ENCODE data around the gene SND1.
"Not testable (repeated sequence)": the region's sequence is repeated elsewhere in the genome, so short reads cannot be mapped to it uniquely, and the experiment has no call there.

The SND1 gene

DNA sequence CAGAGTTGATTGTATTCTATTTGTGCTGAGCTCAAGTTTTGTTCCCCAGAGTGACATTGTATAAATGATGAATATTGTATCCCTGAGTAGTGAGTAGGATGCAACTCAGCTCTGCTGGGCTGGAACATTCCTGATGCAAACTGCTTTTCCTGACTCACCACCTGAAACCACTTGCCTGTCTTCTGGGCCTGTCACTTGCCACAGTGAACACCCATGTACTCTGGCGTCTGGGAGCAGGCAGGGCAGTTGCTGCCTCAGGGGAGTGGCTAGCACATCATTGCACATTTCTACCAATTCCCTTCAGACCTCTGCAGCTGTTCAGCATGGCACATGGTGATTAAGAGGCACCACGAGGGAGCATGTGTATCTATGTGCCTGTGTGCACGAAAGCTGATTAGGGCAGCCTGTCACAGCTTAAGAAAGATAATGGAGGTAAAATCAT is 157.3 kb downstream of the SND1 start:
- peak; percentile 59 for DNase-seq

DNA sequence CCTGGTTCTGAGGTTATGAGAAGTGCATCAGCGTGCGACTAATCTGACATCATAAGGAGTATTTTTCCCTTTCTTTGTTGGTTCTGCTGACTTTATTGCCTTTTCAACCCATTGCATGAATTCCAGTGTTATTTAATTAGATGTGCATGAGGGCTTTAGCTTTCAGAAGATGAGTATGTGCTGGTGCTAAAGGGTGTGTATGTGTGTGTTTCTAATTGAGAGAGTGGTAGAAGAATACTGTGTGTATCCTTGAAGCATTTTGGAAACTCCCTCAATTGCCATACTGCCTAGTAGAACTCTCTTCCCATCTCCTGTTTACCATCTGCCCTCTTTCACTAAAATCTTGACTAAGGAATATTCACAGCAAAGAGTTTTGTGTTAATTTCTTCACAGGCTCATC is 158.1 kb downstream of the SND1 start:
- no peak for DNase-seq

GRCh38 chr7:127810696-127811660 is 159.0 kb downstream of the SND1 start:
- no peak for DNase-seq

DNA sequence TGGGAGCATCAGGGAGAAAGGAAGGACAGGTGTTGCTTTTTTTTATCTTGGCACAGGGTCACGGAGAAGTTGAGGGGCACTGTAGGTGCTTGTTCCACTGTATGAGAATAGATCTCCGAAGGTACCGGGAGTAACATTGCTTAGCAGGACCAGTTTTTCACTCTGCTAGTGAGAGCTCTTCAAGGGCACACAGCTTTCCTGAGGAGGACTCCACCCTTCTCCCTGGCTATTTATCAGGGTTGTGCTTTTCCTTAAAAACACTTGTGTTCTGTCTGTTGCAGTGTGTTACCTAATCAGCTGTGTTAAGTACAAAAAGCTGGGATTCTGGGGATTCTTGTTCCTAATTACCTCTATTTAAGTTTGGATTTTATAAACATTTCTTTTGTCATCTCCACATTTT is 160.5 kb downstream of the SND1 start:
- no peak for DNase-seq

DNA sequence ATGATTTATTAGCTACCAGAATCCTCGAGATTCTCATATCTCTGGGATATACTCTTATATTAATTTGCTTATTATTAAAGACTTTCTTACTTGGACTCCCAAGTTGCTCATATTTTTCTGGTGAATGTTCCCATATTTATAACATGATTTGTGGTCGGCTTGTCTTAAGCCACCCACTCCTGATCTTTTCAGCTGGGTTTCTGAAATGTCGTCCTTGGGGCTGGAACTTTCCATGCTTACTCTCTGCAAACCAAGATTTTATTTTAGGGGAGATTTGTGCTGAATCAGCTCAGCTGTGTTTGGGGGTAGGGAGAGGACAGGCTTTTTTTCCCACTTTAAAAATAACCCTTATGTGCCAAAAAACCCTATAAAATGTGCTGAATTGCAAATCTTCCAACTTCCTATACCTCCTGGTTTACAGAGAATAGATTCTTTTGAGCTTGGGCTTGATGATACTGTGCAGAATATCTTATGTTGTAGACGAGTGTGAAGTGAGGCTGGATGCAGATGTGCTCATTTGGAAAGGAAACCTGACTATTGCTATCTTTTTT is 162.1 kb downstream of the SND1 start:
- peak; percentile 28 for DNase-seq

DNA sequence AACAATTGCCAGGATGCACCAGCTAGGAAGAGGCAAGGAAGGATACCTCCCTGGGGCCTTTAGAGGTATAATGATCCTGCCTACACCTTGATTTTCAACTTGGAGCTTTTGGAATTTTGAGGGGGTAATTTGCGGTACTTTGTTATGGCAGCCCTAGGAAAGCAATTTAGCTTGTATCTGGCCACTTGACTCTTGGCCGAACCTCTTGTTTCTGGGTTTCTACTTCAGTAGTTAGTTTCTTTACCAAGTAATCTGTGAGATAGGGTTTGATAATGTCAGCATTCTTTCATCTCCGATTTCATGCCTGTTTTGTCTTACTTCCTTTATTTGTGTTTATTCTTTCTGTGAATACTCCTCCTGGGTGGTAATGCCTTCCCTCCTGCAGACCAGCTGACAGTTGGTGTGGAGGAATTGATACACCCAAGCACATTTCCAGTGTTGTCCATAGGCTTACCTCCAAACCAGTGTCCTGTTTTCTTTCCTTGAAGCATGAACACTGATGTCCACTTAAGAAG is 163.7 kb downstream of the SND1 start:
- DNase-seq = no peak

GRCh38 chr7:127816354-127817190 is 164.6 kb downstream of the SND1 start:
- no peak for DNase-seq

DNA sequence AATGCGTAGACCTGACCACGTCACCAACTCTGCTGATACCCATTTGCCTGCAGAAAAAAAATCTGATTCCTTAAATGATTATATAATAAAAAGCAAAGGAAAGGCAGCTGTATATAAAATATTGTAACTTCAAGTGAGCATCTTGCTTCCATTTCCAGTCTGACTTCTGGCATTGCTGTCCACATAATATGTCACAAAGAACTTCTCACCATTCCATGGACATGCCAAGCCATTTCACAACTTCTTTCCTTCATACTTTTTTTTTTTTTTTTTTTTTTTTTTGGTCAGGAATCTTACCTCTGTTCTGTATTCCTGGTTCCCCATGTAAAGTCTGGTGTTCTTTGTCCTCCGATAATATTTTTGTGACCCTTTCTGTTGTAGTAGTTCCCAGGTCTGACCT is 165.5 kb downstream of the SND1 start:
- DNase-seq = no peak

- DNase-seq = no peak
Measured at GRCh38 chr7:127818306-127818705, 166.3 kb downstream of the SND1 start.

DNA sequence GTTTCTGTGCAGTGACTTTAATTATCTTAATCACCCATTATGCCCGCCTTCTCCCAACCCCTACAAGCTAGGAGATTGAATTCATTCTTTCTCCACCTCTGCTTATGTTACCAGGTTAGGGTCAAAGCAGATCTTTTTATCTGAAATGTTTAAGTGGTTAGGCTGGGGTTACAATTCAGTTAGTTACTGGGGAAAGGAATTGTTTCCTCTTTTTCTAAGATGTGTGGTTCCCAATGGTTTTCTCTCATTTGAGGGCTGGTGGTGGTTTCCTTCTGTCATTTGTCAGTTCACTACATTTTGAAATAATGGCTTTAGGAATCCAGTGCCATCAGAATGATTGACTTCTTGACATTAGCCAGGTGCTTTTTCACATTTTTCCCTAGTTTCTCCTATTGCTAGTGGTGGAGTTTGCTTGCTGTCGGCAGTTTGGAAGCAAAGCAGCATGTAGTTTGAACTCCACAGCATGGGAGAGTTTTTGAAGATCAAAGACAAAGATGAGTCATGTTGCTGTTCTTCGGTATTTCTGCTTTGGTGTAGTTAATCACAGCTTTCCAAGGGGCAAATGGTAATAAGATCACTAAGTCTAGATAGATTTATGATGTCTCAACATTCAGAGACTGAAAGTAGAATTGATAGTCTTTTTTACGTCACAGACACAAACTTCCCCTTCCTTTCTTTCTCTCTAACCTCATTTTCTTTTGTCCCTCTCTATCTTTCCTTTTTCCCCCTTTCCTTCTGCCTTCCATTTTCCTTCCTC is 168.2 kb downstream of the SND1 start:
- peak; percentile 71 for DNase-seq

DNA sequence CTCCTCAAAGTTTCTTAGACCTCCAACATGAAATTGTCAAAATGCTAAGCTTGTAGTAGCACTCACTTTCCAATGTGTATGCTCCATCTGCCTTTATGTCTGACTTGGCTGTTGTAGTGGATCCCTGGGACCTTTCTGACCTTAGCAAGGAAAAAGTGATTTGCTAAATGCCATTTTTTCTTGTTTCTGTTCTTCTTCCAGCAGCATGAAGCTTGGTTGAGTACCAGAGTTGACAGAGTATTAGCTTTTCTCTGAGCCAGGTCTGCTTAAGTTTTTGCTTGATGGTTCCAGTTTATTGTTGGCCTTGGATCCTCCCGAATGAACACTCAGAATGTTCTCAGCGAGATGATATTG is 168.7 kb downstream of the SND1 start:
- no peak for DNase-seq

DNA sequence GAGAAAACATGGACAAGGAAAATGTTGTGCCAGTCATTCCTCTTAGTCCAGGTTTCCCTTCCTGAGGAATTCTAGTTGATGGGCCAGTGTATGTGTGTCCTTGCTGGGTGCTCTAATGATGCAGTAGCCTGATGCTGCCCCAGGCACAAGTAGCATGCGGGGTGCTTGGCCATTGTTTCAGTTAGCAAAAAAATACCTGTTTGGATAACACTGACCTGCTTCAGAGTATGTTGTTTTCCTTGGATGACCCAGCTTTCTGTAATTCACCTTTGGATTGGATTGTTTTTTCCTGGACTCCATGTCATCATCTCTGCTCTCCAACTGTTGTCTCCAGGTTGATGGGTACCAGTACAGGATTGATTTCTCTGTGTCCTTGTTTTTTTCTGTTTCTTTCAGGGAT is 169.2 kb downstream of the SND1 start:
- DNase-seq = no peak

DNA sequence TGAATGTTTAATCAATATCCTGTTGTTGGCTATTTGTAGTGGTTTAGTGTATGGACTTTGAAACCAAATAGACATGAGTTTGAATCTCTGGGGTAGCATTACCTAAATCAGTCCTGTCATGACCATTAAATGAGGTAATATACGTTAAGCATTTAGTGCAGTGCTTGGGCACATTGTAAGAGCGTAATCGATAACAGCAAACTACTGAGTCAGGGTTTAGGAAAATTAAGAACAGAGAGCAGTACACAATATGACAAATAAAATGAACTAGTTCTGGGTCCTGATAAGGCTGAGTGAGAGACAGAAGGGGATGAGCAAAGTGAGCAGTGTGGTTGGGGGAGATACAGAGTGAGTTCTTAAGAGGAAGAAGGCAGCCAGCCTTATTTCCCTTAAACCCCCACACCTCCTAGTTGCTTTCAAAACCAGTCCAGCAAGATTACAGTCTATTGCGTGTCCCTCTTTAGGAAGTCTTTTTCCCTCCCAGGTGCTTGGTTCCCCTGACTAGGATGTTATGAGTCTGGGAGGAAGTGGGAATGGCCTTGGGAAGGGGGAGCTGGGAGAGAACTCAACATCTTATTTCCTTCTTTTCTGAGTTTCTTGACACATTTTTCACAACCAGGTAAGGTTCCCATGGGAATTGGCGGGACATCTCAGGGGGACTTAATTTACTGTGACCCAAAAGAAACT is 171.0 kb downstream of the SND1 start:
- DNase-seq = no peak

- peak; percentile 30 for DNase-seq
Measured at GRCh38 chr7:127824682-127825081, 172.7 kb downstream of the SND1 start.

- DNase-seq = no peak
Measured at GRCh38 chr7:127828843-127829500, 177.0 kb downstream of the SND1 start.

GRCh38 chr7:127831318-127832219 is 179.6 kb downstream of the SND1 start:
- no peak for DNase-seq

DNA sequence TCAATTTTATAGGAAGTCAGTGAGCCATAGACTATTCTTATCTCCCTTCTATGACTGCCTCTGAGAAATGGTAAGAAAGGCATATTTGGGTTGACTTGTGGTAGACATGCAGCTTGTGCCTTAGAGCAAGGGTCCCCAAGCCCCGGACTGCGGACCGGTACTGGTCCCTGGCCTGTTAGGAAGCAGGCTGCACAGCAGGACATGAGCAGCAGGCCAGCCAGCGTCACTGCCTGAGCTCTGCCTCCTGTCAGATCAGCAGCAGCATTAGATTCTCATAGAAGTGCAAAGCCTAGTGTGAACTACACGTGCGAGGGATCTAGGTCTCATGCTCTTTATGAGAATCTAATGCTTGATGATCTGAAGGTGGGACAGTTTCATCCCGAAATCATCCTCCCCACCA is 180.6 kb downstream of the SND1 start:
- DNase-seq = no peak

GRCh38 chr7:127833641-127834040 is 181.6 kb downstream of the SND1 start:
- DNase-seq = peak; percentile 19

DNA sequence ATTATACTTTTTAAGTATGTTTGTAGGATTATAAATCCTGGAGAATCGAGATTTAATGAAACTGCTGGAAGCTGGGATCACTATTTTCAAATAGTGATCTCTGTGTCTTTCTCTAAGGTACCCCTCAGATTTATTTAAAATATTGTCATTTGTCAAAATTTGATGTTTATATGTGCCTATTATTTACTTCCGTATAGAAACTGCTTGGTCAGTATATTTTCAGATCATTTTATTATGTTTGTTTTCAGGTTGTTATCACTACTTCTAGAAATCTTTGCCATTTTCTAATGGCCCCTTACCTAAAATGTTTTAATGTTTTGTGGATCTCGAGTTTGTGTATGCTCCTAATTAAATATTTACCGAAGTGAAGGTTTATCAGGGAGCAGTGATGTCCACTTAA is 183.7 kb downstream of the SND1 start:
- DNase-seq = no peak

- not testable (repeated sequence) for DNase-seq
Measured at GRCh38 chr7:127837816-127838410, 185.9 kb downstream of the SND1 start.
